GM19193 (cell line): ENCODE measurements around the gene BSN.

Experiments
- POLR2A ChIP-seq: IDR thresholded peaks from 4 replicates; pipeline ENCODE4 v1.6.1; 2011; ENCODE audit not compliant: insufficient read depth, insufficient read length; ENCODE audit errors: extremely low read depth

Gene BSN

DNA sequence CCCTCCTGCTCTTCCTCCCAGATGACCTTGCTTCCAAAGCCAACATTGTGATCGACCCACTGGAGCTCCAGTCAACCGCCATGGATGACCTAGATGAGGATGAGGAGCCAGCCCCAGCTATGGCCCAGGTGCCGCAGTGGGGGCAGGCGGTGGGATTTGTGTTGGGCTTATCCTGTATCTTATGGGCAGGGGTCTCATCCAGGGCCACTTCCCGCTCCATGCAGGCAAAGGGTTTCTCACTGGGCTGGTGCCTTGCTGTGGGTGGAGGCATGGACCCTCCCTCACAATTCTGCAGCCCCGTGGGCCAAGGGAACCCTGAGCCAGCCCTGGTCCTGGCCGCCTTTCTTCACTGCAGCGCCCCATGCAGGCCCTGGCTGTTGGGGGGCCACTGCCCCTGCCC lies 150.4 kb downstream of the BSN start:
- TF ChIP-seq POLR2A: no peak

DNA sequence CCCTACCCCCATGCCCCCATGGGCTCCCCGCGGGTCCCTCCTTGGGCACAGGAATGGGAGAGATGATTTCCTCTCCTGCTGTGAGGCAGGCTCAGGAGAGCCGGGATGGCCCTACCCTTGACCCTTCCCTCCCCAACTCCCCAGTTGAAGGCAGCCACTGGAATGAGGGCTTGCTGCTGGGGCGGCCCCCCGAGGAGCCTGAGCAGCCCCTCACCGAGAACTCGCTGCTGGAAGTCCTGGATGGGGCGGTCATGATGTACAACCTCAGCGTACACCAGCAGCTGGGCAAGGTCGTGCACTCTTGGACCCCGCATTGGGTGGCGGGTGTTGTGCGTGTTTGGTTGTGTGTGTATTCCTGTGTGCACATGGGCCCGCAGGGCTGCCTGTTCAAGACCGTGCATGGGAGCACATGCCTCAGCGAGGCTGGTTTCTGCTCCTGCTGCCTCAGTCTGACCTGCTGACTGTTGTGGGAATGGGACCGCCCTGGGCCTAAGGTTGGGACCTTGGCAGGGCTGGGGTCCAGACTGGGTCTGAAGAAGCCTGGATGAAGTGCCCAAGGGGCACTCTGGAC lies 151.2 kb downstream of the BSN start:
- no peak for TF ChIP-seq POLR2A

DNA sequence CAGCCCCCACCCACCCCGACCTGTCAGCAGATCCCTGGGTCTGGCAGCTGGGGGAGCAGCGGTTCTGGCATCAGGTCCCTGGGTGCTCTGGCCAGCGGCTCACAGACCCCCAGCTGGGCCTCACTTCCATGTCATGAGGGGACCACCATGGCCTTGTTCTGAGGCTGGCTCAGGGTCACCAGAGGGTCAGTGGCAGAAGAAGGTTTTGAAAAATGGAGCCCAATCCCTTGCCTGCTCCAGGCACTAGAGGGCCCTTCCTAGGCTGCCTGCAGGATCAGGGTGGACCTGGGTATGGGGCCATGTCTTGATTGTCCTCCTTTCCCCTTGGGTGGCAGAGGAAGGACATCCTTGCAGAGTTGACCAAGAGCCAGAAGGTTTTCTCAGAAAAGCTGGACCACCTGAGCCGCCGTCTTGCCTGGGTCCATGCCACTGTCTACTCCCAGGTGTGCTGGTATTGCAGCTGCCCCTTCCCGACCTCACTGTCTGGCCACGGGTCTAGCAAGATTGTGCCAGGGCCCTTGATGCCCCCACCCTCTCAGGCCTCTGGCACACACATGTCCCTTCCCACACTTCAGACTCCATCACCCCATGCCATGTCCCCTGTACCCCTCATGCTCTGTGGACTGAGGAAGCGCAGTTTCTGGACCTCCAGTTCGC lies 152.3 kb downstream of the BSN start:
- no peak for TF ChIP-seq POLR2A

DNA sequence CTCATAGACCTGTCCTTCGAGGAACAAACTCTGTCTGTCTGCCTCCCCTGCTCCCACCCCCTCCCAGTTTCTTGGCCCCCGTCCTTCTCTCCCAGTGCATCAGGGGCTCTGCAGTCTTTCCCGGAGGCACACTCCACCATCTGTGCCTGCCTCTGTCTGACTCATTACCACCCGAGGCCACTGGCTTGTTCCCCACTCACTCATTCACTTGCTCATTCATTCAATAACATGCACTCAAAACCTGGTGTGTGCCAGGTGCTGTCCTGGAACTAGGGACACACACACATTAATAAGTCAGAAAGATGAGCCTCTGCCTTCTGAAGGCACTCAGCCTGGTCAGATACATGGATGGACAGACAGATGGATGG lies 152.8 kb downstream of the BSN start:
- TF ChIP-seq POLR2A: no peak

DNA sequence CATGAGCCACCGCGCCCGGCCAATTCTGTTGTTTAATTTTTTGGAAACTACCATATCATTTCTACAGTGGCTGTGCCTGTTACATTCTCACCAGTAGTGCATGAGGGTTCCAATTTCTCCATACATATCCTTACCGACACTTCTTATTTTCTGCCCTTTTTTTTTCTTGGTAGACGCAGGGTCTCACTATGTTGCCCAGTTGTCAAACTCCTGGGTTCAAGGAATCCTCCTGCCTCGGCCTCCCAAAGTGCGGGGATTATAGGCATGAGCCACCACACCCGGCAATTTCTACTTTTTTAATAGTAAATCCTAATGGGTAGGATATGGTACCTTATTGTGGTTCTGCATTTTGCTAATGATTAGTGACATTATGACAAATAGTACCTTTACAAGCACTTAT lies 155.6 kb downstream of the BSN start:
- no peak for TF ChIP-seq POLR2A

DNA sequence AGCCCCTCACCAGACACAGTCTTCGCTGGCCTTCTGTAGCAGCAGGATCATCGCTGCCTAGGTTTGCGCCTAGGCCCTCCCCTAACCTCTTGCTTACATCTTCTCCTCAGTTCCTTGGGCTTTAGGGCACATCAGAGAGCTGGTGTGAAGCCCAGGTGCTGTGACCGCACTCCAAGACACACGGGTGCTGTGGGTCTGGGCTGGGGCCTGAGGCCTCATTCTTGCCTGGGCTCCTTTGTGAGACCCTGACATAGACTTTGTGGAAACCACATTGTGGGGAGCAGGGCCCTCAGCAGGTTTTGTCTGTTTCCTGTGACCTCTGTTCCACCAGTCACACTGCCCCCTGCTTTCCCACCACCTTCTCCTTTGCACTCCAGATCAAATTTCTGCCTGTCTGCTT lies 157.2 kb downstream of the BSN start:
- no peak for TF ChIP-seq POLR2A

DNA sequence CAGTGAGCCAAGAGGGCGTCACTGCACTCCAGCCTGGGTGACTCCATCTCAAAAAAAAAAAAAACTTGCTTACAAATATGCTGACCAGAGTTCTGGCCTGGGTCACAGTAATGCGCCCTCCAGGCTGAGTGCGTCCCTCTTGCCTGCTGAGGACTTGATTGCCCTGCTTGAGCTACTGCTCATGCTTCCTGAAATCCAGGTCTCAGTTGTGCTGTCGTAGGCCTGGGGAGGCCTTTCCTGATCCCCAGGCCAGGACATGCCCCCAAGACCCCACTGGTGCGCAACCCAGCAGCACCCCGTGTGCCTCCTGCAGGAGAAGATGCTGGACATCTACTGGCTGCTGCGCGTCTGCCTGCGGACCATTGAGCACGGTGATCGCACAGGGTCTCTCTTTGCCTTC lies 157.9 kb downstream of the BSN start:
- TF ChIP-seq POLR2A: no peak

DNA sequence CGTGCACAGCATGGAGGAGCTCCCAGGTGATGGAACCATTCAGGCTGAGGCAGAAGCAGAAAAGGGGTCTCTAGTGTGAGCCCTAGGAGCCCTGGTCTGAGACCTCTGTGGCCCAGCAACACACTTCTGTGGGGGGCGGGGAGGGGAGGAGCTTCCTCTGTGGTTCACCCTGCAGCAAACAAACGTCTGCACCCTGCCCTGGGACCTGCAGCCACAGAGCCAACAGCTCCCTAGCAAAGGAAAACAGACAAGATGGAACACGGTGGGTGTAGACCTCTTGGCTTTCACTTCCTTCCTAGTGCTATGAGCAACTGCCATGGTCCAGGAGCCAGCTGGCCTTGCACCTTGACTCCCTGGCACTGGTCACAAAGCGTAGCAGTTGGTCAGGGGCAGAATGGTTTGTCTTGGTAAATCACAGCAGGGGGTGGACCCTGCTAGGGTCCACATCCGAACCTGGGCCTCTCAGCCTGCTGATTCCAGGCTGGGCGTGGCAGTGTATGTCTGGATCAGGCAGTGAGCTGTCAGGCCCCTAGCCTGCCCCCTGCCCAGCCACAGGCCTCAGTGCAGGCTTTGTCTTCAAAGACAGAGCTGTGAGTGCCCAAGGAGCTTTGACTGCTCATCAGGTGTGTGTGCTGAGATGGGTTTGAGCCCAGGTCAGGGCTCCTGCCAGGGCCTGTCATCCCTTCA lies 158.5 kb downstream of the BSN start:
- no peak for TF ChIP-seq POLR2A

DNA sequence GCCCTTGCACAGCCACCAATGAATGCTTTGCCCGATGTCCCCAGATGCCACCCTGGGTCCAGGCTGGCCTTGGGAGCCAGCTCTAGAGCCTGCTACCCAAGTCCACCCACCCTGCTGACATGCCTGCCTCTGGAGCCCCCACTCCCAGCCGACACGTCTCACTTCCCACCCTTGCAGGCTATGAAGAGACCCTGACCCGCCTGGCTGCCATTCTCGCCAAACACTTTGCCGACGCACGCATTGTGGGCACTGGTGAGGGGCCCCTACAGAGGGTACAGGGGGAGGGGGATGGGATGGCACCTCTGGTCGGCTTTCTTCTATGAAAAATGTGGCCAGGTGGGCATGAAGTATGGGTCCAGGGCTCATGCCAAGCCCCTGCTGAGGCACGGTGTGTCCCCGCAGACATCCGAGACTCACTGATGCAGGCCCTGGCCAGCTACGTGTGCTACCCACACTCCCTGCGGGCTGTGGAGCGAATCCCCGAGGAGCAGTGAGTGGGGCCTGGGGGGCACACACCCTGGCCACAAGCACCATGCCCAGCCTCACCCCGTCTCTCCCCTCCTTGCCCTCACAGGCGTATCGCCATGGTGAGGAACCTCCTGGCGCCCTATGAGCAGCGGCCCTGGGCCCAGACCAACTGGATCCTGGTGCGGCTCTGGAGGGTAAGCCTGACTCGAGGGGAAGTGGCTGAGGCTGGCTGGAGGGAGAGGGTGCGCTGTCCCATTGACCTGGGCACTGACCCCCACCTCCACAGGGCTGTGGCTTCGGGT lies 159.2 kb downstream of the BSN start:
- TF ChIP-seq POLR2A: no peak

DNA sequence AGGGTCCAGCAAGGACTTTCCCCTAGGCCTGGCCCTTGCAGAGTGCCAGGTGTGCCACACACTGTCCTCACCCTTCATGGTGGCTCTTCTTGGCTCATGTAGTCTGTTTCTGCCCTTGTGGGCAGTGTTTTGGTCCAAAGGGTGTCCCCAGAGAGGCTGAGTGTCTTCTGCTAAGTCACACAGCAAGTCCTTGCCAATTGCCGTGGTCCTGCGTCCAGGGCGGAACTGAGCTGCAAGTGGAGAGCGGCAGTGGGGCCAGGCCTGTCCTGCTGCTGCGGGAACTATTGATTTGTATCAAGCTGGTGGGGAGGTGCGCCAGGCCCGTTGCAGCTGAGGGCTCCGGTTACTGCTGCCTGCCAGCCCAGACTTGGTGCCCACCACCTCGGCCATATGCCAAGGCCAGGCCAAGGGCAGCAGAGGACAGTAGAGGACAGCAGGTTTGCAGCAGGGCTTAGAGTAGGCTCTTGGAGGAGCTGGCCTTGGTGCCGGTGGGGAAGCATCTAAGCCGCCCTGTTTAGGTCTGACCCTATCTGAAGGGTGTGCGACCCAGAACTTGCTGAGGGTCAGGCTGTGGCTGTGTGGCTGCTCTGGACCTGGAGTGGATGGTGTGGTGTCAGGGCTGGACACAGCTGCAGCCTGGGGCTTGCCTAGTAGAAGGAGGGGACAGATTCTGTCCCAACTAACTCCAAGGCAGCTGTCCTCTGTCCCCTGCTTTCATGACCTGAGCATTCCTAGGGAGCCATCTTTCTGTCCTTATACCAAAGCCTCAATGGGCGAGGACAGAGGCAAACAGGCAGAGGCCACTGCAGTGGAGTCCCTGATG lies 160.7 kb downstream of the BSN start:
- TF ChIP-seq POLR2A: no peak

DNA sequence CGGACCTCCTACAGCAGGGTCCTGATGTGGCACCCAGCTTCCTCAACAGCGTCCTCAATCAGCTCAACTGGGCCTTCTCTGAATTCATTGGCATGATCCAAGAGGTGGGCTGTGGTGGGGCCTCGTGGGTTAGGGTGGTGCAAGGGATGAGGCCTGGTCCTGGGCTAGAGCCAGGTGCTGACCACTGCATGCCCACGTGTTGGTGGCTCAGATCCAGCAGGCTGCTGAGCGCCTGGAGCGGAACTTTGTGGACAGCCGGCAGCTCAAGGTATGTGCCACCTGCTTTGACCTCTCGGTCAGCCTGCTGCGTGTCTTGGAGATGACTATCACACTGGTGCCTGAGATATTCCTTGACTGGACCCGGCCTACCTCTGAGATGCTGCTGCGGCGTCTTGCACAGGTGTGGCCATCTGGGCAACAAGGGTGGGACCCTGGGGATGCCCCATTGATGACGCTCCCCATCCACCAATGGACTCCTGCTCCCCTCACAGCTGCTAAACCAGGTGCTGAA lies 161.4 kb downstream of the BSN start:
- TF ChIP-seq POLR2A: peak; percentile 7

DNA sequence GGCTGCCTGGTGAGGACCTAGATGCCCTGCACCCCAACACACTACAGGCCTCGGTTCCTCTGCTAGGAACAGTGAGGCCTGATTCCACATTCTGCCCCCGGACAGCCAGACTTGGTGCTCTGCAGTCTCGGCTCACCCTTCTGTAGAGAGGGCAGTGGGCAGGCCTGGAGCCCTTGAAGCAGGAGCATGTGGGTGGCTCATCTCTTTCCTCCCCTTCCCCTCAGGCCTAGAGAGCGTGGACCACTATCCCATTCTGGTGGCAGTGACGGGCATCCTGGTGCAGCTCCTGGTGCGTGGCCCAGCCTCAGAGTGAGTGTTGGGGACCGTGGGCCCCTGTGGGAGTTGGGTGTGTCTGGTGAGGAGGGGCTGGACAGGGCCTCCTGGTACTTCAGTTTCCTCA lies 161.9 kb downstream of the BSN start:
- TF ChIP-seq POLR2A: peak; percentile 4

DNA sequence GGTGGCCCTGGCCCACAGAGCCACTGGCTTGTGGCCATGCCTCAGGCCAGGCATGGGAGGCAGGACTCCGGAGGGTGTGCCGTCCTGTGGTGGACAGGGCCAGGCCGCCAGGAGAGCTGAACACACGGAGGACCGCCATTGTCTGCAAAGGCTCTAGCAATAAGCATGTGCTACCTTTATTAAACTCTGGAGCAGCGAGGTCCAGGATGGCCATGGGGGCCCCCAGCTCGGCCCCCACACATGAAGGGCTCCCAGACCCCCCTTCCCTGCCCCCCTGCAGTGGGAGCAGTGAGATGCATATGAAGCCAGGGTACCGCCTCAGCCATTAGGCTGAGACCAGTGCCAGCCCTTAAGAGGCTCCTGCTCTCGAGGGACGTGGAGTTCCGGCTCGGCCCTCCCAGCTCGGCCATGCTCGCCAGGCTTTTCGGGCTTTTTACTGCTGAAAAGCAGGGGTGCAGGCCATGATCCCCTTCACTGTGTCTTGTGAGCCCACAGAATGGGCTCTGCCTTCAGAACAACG lies 162.5 kb downstream of the BSN start:
- TF ChIP-seq POLR2A: peak; percentile 14

DNA sequence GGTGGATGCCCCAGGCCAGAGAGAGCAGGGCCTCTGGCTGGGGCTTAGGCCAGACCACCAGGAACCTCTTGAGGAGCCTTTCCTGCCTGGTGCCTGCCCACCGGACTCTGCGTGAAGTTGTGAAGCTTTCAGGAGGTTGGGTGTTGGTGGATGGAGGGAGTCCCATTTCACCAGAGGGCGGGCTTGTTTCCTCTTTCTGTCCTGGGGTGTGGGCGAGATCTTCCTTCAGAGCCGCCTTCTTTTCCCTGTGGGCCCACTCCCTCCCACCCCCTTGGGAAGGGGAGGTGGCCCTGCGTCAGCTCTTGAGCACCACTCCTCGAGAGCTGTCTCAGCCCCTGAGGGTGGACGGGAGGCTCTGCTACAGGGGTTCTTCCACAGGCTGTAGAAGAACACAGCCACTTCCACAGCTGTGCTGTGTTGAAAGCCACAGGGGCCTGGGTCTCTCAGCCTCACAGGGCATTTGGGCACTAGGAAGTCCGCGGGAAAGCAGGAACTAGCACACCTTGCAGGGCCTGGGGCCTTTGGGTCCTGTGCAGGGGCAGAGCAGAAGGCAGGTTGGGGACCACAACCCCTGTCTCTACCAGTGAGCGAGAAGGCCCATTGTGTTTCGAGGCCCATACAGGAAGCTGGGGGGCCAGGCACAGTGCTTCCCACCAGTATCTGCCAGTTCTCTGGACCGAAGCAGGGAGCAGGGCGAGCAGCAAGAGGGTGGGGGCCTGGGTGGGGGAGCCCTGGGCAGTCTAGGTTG lies 163.1 kb downstream of the BSN start:
- TF ChIP-seq POLR2A: peak; percentile 10
